Renal cortical epithelial cell (primary cell): ENCODE measurements around the gene HOXB4. TPM values are rescaled to one million over a fixed set of nuclear protein-coding genes. Genes with fewer than 3 reads are reported as not detected.
A peak's percentile ranks its signal among the peaks of the same experiment; 100 is the strongest.

Experiments used
- DNase-seq: peaks from one replicate; pipeline ENCODE4 v3.0.0-alpha.2; 2011; ENCODE audit warnings: low read depth
- total RNA-seq: library from RNA; depleted of rRNA; stranded (reverse); fragments of >200 nt; gene quantifications from 2 replicates; pipeline ENCODE4 v1.2.3, GENCODE V29; 2014

HOXB4 gene
- total RNA-seq, 1 donor from 2014 or later = 8.7 TPM

DNA sequence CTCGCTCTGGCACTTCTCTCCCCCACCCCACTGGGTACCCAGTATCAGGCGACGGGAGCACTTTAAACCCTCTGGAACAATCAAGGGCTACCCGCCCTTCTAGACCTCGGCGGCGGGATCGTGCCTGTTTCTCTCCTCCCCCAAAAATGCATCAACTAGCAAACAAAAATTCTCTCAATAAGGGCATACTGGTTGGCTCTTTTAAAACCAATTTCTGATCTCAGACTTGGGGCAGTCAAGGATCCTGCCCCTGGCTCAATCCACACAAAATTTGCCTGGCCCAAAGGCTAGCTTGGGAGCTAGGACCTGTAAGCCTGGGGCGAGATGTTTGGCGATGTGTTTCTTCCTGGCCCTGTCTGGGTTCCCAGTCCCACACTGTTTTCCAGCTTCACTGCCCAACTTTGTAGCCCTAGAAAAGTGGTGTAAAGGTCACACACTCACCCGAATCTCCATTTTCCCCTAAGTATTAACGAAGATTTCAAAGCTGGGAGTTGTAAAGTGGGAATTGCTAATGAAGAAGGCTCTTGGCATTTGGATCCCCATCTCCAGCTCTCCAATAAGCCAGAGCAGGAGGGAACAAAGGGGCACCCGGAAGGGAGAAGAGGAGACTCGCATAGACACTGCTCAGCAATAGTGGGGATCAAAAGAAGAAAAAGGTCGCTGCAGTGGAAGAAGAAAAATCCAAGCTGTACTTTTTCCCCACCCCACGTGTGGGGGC is 18.9 kb downstream of the HOXB4 start:
- DNase-seq = no peak

DNA sequence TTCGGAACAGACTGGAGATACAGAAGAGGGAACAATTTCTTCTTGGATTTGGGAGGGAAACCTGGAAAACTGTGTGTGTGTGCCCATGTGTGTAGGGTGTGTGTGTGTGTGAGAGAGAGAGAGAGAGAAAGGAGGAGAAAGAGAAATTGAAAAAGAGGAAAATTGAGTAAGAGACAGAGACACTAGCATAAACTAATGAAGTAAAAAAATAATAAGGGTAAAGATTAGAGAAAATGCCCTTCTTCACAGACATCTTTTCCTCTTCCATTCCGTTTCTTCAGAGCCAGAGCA is 19.4 kb downstream of the HOXB4 start:
- DNase-seq = no peak

DNA sequence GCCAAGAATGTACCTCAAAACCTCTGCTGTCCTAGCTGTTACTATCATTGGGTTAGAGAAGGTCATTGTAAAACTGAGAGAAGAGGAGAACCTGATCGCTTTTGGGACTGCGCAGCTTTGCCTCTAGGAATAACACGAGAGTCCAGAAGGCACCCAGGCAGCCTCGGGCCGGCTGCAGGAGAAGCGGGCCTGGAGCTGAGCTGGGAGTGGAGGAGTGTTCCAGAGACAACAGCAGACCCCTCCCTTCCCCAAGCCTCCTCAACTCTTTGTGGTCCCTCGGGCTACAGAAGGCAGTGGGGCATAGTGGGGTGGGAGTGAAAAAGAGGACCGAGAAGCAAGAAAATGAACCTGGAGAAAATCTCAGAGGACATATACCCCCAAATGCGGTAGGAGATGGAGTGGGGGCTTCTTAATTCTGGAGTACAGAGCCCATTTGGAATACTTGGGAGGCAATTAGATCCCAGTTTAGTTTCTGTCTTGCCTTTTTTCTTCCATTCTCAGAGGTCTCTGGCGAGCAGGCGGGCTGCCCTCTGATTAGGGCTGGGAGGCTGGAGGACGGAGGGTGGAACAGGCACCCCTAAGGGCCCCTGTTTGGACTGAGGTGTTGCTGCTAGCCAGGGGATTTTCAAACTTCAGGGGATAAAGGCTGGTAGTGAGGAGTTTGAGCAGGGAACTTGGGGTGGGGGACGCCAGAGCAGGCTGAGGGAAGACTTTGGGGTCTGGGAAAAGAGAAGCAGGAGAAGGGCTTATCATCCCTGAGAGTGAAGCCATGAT is 19.9 kb downstream of the HOXB4 start:
- DNase-seq = no peak

DNA sequence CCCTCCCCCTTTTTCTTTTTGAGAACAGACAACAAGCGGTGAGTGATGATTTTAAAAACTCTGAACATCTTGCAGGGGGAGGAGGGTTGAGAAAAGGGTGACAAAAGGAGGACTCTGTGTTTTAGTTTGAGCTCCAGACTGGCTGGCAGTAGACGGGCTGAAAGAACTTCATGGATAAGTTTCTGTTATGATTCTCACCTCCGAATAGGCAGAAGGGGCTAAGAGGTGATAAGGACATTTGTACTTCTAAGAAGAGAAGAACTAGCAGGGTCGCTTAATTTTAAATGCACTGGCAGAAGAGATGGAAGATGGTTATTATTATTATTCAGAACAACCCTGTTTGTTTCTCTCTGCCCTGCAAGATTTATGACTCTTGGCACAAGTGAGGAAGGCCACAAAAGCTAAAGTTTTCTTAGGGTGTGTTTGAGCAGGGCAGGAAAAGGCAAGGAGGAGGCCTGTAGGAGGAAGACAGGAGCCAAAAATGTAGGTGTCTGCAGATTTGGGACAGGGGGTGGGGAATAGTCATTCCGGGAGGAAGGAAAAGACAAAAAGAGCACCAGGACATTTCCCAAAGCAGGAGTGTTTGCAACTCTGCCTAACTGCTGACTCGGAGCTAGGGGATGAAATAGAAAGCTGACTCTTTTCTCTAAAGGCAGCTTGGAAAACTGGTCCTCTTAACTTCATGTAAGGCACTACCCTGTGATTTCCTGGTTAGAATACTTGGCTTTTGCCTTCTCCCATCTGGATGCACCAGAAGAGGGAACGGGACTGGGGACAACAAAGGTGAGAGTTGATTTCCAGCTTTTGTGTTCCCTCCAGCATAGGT is 21.4 kb downstream of the HOXB4 start:
- DNase-seq = no peak

DNA sequence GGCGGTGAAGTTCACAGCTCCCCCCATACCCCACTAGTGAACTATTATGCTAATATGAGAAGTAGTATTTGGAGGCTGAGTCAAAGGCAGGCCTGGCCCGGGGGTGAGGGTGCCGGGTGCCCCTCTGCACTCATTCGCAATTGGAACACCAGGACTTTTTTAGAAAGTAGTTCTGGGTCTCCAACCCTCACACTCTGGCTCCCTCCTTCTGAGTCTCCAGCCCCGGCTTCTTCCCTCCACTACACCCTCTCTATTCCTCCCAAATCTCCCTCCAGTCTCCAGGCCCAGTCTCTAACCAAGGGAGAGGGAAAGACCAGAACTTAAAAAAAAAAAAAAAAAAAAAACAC is 21.9 kb downstream of the HOXB4 start:
- DNase-seq = no peak

DNA sequence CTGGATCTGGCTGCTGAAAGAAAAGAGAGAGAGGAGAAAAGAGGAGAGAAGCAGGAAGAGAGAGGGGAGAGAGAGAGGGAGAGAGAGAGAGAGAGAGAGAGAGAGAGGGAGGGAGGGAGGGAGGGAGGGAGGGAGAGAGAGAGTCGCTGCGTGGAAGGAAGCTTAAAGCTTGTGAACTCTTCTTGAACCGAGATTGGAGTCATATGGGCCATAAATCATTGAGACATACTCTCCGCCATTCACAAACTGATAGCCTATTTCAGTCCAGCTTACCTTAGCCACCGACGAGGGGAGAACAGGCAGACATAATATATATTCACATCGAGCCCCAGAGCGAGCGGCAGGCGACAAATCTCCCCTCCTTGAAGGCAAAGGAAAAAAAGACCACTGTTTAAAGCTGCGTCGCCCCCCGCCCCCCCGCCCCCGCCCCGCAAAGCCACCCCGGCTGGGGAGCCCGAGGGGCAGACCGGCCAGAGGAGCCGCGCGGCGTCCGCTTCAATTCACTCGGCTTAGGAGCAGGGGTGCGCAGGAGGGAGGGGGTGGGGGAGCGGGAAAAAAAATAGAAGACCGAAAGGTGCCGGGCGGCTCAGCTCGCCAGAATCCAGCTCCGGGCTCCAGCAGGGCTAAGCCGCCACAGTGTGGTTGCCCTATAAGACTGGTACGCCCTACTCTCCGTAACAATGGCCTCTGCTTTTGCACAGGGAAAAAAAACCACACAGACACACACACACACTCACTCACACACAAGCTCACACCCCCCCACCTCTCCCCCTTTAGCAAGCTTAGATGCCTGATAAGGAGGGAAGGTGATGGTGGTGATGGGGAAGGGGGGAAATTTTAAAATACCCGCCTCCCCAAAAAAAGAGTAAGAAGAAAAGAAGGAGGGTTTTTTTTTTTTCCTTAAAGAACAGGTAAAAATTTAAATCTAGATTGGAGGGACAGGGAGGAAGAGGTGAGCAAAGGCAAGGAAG is 22.6 kb downstream of the HOXB4 start:
- peak; percentile 93 for DNase-seq

DNA sequence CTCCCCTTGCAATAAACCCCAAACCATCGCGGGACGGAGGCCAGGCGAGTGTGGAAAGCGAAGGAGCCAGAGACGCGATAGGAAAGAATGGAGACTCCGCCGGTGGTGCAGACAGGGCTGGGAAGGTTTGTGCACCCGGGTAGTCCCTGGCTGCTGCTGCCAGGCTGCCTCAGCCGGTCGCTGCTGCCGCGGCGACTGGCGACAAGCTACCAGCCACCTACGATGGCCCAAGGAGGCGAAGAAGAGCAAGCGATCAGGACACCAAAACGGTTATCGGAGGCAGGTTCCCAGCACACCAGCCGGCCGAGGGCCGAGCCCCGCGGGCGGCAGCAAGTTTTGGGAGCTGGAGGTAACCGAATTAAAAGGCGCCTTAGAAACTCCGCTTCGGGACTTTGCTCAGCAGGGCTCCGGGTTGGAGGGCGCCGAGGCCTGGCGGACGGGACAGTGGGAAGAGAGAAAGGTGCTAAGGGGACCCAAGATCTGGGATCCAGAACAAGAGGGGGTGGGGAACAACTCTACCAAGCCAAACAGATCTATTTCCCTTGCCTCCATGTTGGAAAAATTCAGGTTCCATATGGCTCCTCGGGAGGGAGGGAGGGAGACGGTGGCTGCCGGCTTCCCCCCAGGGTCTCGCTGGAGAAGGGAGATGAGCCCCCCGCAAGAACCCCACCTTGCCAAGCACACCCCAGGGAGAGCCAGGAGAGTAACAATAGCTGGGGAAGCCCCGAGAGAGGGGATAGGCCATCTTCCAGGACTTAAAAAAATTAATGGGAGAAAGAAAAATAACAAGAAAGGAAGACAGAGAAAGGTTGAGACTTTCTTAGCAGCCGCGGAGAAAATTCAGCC is 23.5 kb downstream of the HOXB4 start:
- DNase-seq = no peak

DNA sequence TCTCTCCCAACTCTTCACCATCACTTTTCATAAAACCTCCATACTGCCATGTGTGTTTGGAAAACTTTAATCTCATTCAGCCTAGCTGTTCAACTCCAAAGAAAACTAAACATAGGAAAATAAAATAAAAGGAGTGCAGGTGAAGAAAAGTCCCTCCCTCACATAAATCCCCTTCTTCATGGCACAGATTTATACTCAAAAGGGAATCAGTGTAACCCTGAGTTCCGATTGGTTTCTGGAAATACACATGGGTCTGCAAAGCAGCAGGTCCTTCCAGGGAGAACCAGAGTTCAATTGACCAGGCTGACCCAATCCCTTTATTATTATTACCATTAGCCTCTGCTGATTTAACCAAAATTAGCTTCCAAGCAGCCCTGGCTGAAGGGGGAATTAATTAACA is 24.3 kb downstream of the HOXB4 start:
- DNase-seq = no peak

DNA sequence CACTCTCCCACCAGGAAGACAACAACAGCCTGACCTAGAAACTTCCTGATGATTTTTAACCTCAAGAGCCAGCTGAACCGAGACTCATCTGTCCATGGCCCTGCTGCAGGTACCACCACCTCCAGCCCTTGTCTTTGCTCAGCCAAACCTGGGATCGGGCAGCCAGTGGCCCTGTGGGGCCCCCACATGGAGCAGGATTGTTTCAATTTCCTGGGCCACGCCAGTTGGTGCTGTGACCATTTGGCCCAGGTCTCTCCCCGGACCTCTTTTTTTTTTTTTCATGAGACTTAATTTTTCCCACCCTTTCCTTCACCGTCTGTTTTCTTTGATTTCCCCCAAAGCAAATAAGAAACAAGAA is 25.0 kb downstream of the HOXB4 start:
- no peak for DNase-seq

DNA sequence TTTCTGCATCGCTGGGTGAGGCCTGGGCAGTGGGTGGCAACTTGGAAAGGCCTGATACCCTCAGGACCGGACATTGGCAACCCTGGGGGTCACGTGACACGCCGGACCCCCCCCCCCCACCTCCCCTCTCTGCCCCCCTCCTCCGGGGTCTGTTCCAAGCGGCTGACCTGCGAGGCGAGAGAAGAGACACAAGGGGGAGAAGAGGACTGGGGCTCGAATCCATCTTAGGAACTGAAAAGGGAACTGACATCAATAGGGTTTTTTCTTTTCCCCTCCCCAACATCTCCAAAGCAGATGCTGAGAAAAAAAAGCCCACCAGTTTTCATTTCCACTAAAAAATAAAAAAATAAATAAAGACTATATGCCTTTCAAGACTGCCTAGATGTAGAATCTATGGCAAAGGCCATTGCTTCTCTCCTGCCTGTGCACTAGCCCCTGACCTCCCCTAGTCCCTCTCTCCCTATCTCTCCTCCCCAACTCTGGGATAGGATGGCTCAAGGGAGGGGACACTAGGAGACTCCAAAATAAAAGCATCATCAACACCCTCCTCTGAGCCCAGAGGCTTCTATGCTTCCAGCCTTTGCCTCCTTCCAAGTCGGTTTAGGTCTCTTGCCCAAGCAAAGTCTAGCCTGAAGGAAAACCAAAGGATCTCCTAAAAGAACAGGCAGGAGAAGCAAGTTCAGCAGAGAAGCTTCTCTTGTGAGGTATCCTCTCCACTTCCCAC is 25.5 kb downstream of the HOXB4 start:
- no peak for DNase-seq

DNA sequence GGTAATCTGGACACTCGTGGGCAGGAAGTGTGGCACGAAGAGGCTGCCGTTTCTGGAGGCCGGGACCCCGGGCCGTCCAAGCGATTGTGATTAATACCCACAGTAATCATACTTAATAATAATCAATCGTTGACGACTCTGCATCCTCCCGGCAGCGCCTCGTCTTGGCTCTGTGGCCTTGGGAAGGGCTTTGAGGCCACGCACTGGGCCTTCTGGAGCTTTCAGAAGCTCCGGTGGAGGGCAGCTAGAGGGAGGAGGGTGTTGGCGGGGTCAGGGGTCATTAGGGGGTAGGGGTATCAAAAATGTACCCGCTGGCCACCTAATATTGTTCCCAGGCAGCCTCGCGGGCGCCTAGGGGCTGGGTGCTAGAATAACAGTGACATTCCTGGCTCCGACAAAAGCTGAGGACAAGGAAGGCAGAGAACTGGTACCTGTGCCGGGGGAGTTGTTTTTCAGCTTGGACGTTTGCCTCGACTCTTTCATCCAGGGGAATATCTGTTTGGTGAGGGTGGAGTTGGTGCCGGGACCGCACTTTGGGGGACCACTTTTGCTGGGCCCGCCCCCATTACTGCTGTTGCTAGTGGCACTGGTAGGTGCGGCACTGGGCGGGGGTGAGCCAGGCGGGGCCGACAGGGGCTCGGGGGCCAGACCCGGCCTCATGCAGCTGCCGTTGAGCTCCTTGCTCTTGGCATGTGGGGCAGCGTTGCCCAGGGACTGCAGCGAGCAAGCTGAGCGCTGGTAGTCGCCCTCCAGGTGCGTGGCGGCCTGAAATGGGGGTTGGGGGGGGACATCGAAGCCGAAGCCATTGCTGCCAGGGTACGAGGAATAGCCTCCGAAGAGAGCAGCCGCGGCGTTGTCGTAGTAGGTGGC is 26.3 kb downstream of the HOXB4 start:
- no peak for DNase-seq

DNA sequence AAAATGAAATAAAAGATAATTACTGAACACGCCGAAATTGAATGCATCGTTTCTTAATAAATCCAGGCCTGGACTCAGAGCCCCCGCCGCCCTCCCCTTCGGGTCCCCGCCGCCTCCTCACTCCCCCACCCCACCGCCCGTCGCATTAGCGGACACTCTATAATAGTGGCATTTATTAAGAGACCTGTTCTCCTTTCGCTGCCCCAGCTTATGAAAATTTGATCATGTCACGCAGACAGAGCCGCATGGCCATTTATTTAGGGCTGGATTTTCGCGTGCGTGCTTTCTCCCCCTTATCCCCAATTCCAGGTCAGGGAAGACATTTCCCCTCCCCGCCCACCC is 27.0 kb downstream of the HOXB4 start:
- DNase-seq = no peak

DNA sequence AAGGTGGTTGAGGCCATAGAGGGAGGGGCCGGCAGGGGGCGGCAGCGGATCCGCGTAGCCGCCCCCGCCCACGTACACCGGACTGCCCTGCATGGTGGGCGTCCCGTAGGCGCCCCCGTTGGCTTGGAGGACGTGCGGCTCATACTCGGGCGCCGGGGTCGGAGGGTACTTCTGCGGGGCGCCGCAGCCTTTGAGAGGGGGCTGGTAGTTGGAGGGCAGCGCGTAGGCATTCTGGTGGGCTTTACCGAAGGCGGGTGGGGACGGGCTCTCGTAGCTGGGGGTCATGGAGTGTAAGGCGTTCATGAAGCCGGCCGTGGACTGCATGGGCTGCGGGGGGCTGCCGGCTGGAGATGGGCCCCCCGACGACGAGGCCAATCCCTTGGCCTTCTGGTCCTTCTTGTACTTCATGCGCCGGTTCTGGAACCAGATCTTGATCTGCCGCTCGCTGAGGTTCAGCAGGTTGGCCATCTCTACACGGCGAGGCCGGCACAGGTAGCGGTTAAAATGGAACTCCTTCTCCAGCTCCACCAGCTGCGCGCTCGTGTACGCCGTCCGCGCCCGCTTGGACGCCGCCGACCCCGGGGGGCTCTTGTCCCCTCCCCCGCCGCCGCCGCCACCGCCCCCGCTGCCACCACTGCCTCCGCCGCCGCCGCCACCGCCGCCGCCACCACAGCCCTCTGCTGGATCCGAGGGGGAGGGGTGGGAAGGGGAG is 27.5 kb downstream of the HOXB4 start:
- no peak for DNase-seq

DNA sequence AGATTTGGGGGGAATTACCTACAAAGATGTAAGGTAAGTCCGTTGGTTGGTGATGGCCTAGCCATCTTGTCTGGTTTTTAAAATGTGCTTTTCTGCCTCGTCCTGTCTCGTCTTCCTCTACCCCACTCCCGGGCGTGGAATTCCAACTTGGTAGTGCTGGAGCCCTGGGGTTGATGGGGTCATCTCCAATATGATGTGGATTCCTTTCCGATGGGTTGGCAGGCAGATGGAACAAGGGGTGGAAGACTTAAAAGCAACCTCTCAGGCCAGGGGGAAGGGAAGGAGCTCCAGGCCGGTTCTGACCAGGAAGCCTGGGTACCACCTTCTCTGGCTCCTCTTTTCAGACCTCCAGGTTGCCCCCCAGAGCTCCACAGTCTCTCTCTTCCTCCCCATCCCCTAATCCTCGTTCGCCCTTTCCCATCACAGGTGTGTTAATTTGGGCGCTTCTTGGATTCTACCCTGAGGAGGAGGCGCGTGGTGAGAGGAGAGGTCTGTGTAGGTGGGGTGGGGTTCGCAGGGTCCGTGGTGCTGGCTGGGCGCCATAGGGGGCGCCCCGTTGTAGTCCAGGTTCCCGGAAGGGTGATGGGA is 28.1 kb downstream of the HOXB4 start:
- DNase-seq = no peak

DNA sequence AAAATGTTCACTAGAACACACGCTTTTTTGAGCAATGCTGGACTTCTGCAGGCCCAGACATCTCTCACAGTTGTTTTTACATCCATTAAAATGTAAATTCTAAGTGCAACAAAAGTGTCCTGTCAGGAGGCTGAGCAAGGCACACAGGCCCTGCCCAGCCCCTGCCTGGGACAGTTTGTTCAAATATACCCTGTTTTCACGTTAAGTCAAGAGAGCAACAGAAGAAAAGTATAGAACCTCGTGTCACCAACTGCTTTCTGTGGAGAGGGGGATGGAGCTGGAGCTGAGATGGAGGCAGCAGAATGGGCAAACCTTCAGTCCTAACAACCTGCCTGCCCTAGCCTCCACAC is 28.9 kb downstream of the HOXB4 start:
- DNase-seq = no peak

DNA sequence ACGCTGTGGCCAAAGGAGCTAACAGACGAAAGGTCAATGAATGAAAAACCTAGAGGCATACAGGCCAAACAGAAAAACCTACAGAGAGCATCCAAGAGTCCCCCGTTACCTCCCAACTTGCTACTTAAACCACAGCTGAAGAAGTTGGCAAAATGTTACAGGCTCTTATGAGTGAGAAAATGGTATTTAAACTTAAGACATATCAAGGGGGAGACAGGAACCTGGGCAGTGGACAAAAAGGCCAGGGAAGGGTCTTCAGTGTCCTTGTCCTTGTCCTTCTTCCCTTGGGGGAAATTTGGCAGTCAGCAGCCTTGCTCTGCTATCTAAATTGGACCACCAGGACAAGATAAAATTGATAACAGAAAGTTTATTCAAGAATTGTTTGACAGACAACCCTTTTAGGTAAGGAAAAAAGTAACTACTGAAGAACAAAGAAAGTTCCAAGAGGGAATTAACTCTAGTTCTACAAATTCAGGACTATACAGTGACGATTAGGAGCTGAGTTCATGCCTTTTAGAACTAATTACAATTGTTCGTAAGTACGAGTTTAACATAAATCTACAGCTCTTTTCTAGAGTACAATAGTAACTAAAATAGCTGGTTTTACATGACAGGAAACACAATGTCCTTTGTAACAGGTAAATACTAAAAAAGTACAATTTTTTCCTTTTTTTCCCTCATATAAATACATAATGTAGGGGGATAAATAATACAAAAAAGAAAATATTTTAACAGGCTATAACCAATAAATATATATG is 29.4 kb downstream of the HOXB4 start:
- no peak for DNase-seq

DNA sequence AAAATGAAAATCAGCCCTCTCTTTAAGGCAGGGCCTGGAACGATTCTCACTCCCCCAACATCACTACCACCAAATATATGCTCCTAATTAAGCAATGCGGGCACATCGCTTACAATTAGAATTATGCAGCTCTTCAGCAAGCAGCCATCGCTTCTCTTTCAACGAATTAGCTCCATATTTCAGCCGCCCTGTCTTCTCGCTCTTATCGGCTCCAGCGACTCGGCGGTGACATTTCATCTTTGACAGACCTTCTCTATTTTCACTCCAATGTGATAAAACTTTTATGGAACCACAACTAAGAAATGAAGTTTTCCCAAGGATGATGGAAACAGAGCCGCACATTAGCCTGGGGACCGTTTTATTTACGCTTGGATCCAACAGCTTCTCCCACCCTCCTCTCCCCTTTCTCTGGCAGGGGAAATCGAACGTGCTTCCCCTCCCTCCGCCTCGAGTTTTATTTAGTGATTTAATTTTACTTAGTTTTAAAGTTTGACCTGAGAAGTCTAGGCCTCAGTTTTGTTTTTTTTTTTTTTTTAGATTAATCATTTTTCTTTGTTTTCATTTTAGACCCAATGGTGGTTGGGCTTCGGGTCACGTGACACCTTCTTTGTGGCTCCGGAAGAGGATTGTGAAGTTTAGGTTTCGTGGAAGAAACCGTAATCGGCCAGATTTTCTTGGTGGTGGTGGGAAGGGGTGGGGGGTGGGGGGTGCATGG is 30.2 kb downstream of the HOXB4 start:
- DNase-seq = peak; percentile 73
